Measurements from ENCODE around the gene RAB31. TPM values are rescaled to one million over a fixed set of nuclear protein-coding genes. Genes with fewer than 3 reads are reported as not detected.
A peak's percentile ranks its signal among the peaks of the same experiment; 100 is the strongest.
"Not testable (repeated sequence)": the region's sequence is repeated elsewhere in the genome, so short reads cannot be mapped to it uniquely, and the experiment has no call there.

Gene RAB31
- total RNA-seq, 1 donor = 1.9 TPM

- DNase-seq (ENCODE audit: low read depth in 2 of 3, low spot score in 2 of 3) = no peak
Measured at GRCh38 chr18:9874728-9875127, 166.6 kb downstream of the RAB31 start.

GRCh38 chr18:9876212-9876866, 168.2 kb downstream of the RAB31 start:
- no peak for DNase-seq (ENCODE audit: low read depth in 2 of 3, low spot score in 2 of 3)

DNA sequence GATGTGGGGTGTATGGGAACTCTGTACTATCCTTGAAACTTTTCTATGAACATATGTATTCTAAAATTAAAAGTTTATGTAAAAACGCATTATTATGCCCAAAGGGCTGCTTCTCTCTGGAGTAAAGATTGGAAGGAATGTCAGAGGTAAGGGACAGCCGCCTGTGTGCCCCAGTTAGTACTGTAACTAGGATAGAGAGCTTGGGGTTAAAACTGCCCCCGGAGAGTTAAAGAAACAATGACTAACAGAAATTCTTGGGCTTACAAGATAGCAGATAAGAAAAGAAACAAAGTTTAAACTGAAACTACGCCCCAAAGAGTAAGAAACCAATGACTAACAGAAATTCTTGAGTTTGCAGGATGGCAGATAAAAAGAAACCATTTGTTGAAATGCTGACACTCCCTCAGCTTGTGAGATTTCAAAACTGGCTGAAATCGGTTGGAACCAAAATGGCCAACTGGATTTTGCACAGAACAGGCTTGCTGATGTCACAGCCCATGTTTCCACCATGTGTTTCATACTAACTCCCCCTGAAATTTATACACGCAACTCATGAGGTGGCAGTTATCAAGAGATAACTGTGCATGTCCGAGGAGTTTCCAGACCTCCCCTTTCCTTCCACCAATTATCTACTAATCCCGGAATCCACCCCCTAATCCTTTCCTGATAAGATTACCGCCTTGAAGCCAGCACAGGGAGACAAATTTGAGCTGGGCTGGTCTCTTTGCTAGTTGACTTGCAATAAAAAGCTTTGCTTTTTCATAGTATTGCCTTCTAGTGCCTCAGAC, 169.0 kb downstream of the RAB31 start:
- peak in 2 of 3 donors; percentile 41 to 52 for DNase-seq (ENCODE audit: low read depth in 2 of 3, low spot score in 2 of 3)

DNA sequence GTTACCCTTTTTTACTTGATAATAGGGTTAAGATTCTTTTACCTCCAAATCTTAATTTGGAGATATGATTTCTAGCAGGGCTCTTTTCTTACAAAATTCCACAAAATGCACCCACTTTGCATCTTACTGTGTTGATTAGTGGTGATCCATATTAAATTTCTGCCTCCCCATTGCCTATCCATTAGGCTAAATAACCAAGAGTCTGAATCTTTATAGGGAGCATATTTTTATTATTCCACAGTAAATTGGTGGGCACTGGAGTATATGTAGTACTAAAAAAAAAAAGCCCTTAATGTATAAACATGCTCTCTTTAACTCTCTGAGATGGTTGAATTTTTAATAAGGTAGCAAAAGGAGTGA, 169.5 kb downstream of the RAB31 start:
- no peak for DNase-seq (ENCODE audit: low read depth in 2 of 3, low spot score in 2 of 3)

- DNase-seq (ENCODE audit: low read depth in 2 of 3, low spot score in 2 of 3) = no peak
Measured at GRCh38 chr18:9878095-9878494, 170.0 kb downstream of the RAB31 start.

DNA sequence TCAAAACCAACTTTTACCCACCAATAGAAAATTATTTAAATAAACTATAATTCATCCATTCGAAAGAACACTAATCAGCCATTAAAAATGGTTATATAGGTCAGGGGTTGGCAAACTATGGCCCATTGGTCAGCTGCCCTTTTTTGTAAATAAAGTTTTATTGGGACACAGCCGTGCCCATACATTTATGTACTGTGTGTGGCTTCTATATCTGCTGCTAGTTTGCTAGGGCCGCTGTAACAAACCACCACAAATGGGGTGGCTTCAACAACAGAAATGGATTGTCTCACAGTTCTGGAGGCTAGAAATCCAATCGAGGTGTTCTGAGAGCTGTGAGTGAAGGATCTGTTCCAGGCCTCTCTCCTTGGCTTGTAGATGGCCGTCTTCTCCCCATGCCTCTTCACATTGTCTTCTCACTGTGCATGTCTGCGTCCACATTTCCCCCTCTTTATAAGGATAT, 170.7 kb downstream of the RAB31 start:
- no peak for DNase-seq (ENCODE audit: low read depth in 2 of 3, low spot score in 2 of 3)

DNA sequence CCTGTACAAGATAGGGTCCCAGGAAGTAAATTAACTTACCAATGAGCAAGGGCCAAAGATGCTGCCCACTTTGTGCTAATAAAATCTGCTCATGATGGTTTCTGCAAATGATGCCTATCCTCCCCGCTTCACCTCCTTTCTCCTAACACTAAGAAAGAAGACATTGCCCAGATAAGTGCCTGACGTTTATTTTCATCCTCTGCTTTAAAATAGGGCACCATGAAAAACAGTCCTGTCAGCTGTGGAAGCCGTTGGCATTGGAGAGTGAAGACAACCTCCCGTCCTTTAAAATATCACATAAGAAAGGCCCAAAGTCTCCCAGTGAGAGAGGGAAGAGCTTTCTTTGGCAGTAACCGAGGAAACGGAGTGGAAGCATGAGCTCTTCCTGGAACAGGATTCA, 176.0 kb downstream of the RAB31 start:
- no peak for DNase-seq (ENCODE audit: low read depth in 2 of 3, low spot score in 2 of 3)

DNA sequence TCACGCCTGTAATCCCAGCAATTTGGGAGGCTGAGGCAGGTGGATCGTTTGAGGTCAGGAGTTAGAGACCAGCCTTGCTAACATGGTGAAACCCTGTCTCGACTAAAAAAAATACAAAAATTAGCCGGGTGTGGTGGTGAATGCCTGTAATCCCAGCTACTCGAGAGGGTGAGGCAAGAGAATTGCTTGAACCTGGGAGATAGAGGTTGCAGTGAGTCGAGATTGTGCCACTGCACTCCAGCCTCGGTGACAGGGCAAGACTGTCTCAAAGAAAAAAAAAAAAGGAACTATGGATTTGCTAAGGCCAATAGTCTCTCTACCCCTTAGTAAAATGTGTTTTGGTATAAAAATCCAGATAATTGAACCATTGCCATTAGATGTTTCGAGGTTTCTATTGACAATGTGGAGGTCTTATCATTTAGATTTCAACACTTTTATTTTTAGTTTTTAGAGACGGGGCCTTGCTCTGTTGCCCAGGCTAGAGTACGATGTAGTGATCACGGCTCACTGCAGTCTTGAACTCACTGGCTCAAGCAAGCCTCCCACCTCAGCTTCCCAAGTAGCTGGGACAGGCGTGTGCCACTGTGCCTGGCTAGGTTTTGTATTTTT, 176.5 kb downstream of the RAB31 start:
- DNase-seq (ENCODE audit: low read depth in 2 of 3, low spot score in 2 of 3) = no peak

- DNase-seq (ENCODE audit: low read depth in 2 of 3, low spot score in 2 of 3) = no peak
Measured at GRCh38 chr18:9885170-9886004, 177.3 kb downstream of the RAB31 start, which contains the start of gene TXNDC2. TSS of gene TXNDC2 (plus strand) at chr18:9885973. CDS start at chr18:9886681, 708 bp downstream.

GRCh38 chr18:9886005-9886348, 177.9 kb downstream of the RAB31 start:
- no peak for DNase-seq (ENCODE audit: low read depth in 2 of 3, low spot score in 2 of 3)

DNA sequence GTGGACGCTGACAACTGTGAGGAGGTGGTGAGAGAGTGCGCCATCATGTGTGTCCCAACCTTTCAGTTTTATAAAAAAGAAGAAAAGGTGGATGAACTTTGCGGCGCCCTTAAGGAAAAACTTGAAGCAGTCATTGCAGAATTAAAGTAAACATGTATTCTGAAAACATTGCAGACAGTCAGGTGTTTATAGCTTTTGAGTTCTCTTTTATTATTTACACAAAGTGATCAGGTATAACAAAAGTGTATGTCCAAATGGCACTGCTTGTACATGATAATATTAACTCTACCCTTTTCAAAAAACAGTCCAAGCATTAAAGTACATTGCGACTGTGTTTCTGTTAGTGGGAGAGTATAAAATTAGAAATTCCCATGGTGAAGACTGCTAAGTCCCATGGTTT, 179.9 kb downstream of the RAB31 start:
- DNase-seq (ENCODE audit: low read depth in 2 of 3, low spot score in 2 of 3) = no peak

GRCh38 chr18:9890196-9890595, 182.1 kb downstream of the RAB31 start:
- DNase-seq (ENCODE audit: low read depth in 2 of 3, low spot score in 2 of 3) = no peak

DNA sequence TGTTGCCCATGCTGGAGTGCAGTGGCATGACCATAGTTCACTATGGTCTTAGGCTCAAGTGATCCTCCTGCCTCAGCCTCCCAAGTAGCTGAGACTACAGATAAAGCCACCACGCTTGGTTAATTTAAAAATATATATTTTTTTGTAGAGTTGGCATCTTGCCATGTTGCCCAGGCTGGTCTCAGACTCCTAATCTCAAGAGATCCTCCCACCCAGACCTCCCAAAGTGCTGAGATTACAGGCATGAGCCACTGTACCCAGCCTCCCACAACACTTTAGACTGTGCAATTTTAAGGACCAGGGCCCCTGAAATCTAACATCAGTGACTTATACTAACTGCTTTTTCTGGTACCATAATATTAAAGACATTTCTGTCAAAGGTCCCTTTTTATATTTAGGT, 182.9 kb downstream of the RAB31 start:
- DNase-seq (ENCODE audit: low read depth in 2 of 3, low spot score in 2 of 3) = no peak

DNA sequence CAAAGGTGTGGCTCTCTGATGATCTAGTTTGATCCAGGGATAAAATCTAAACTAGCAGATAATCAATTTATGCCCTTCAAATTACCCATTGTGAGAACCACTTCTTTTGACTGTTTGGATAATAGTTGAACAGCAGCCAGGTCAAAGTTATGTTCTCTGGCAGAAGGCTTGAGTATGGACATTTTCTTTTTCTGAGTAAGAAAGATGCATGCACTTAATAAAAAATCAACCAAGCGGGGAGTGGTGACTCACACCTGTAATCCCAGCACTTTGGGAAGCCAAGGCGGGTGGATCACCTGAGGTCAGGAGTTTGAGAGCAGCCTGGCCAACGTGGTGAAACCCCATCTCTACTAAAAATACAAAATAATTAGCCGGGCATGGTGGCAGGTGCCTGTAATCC, 183.4 kb downstream of the RAB31 start:
- not testable (repeated sequence) for DNase-seq (ENCODE audit: low read depth in 2 of 3, low spot score in 2 of 3)

DNA sequence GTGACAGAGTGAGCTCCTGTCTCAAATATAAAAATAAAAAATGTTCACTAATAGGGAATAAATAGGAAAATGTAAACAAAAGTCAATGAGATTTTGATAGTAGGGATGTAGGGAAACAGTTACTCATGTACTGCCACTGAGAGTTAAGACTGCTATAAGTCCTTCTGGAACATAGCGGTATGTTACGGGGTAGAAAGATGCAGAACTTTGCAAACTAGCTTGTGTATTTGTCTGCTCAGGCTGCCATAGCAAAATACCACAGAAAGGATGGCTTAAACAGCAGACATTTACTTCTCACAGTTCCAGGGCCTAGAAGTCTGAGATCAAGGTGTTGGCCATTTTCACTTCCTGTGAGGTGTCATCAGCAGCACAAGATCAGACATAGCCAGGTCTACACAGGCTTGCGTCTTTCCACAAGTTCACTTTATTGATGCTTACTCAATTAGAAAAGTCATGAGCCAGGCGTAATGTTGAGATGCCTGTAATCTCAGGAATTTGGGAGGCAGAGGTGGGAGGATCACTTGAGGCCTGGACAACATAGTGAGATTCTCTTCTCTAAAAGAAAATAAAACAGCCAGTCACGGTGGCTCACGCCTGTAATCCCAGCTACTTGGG, 186.5 kb downstream of the RAB31 start:
- DNase-seq (ENCODE audit: low read depth in 2 of 3, low spot score in 2 of 3) = no peak

DNA sequence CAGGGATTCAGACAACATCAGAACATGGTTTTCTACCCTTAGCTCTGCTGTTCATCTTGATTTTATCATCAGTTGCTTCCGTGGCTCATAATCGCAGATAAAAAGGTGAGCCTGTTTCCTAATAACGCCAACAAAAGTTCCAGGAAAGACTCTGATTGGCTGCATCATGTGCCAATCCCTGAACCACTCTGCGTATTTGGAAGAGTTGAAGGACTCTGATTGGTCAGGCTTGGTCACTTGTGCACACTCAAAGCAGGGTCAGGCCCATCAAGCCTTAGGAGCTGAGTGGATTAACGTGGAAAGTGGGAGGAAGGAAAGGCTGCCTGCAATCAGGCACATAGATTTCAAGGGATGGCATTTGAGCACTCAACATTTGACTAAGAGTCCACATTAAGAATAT, 189.0 kb downstream of the RAB31 start:
- no peak for DNase-seq (ENCODE audit: low read depth in 2 of 3, low spot score in 2 of 3)

- not testable (repeated sequence) for DNase-seq (ENCODE audit: low read depth in 2 of 3, low spot score in 2 of 3)
Measured at GRCh38 chr18:9897787-9898291, 189.7 kb downstream of the RAB31 start.

DNA sequence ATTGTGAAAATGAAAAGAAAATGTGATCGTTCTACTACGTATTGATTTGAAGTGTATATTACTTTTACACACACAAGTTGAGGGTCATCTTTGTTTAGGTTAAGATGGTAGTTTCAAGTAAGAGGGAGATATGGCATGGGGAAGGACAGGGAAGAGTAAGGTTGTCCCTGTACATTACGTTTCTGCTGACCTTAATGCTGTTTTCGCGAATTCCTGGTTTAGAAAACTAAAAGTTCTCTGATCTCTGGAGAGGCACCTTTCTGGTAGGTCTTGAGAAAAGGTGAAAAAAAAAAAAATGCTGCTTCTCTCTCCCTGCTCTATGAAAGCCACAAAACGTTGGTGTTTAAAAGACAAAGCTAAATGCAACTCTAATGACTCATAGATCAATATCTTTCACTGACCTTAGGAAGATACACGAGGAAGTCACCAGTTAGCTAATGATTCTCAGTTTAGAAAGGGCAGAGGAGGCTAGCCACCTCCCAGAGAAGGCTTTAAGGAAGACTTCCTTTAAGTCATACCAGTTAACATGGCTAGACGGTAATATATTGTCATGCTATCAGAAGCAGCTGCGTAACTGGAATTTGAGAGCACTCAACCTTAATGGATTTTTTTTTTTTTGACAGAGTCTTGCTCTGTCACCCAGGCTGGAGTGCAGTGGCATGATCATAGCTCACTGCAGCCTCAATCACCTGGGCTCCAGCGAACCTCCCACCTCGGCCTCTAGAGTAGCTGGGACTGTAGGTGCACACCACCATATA, 190.9 kb downstream of the RAB31 start:
- DNase-seq (ENCODE audit: low read depth in 2 of 3, low spot score in 2 of 3) = peak in 1 of 3 donors; percentile 10

- not testable (repeated sequence) for DNase-seq (ENCODE audit: low read depth in 2 of 3, low spot score in 2 of 3)
Measured at GRCh38 chr18:9899550-9899930, 191.4 kb downstream of the RAB31 start.

GRCh38 chr18:9900699-9901098, 192.6 kb downstream of the RAB31 start:
- DNase-seq (ENCODE audit: low read depth in 2 of 3, low spot score in 2 of 3) = no peak

Measured in hematopoietic multipotent progenitor cell (in vitro differentiated cells).